GM19395 (cell line): ENCODE measurements around the gene ARTN.

Experiments
- ATAC-seq: cut with Tn5 transposase; IDR thresholded peaks from one replicate; pipeline ENCODE4 v1.9.1; 2021; ENCODE audit warnings: mild to moderate bottlenecking, moderate library complexity; ENCODE audit not compliant: unreplicated experiment

ARTN gene

GRCh38 chr1:43924516-43924915, 9.1 kb upstream of the ARTN start:
- ATAC-seq, result no peak

- no peak for ATAC-seq
These were observed 7.8 kb upstream of the ARTN start for GRCh38 chr1:43925846-43926245.

GRCh38 chr1:43930168-43930948, 3.2 kb upstream of the ARTN start:
- ATAC-seq, result no peak

- no peak for ATAC-seq
These were observed 2.7 kb upstream of the ARTN start for GRCh38 chr1:43930949-43931275.

GRCh38 chr1:43931711-43932660, 1.6 kb upstream of the ARTN start:
- ATAC-seq, result no peak

GRCh38 chr1:43932786-43933385, 715 bp upstream of the ARTN start:
- ATAC-seq, result no peak

- no peak for ATAC-seq
These were observed 742 bp downstream of the ARTN start for GRCh38 chr1:43934101-43934985.

GRCh38 chr1:43934986-43935324, 1.4 kb downstream of the ARTN start:
- ATAC-seq, result no peak

- no peak for ATAC-seq
These were observed 2.3 kb downstream of the ARTN start for GRCh38 chr1:43935711-43936427.

GRCh38 chr1:43936431-43937151, 3.0 kb downstream of the ARTN start:
- no peak for ATAC-seq

GRCh38 chr1:43937179-43937865, 3.7 kb downstream of the ARTN start:
- ATAC-seq, result no peak

- ATAC-seq, result no peak
These were observed 4.8 kb downstream of the ARTN start for GRCh38 chr1:43938383-43938782.

- ATAC-seq, result no peak
These were observed 5.4 kb downstream of the ARTN start for GRCh38 chr1:43938892-43939587.

GRCh38 chr1:43942411-43942810, 8.8 kb downstream of the ARTN start:
- ATAC-seq, result no peak

- ATAC-seq, result no peak
These were observed 11.3 kb downstream of the ARTN start for GRCh38 chr1:43944860-43945259.

- ATAC-seq, result no peak
These were observed 12.2 kb downstream of the ARTN start for GRCh38 chr1:43945674-43946235.

- ATAC-seq, result peak; percentile 92
These were observed 12.8 kb downstream of the ARTN start, which contains the start of gene IPO13 for GRCh38 chr1:43946236-43947060. TSS of gene IPO13 (plus strand) at chr1:43946950. CDS start at chr1:43947601, 651 bp downstream.
